ENCODE measurements around the gene LRRFIP1. TPM values are rescaled to one million over a fixed set of nuclear protein-coding genes. Genes with fewer than 3 reads are reported as not detected.
A peak's percentile ranks its signal among the peaks of the same experiment; 100 is the strongest.

LRRFIP1 gene
- polyA plus RNA-seq, 2 donors = 58.9 to 69.5 TPM

DNA sequence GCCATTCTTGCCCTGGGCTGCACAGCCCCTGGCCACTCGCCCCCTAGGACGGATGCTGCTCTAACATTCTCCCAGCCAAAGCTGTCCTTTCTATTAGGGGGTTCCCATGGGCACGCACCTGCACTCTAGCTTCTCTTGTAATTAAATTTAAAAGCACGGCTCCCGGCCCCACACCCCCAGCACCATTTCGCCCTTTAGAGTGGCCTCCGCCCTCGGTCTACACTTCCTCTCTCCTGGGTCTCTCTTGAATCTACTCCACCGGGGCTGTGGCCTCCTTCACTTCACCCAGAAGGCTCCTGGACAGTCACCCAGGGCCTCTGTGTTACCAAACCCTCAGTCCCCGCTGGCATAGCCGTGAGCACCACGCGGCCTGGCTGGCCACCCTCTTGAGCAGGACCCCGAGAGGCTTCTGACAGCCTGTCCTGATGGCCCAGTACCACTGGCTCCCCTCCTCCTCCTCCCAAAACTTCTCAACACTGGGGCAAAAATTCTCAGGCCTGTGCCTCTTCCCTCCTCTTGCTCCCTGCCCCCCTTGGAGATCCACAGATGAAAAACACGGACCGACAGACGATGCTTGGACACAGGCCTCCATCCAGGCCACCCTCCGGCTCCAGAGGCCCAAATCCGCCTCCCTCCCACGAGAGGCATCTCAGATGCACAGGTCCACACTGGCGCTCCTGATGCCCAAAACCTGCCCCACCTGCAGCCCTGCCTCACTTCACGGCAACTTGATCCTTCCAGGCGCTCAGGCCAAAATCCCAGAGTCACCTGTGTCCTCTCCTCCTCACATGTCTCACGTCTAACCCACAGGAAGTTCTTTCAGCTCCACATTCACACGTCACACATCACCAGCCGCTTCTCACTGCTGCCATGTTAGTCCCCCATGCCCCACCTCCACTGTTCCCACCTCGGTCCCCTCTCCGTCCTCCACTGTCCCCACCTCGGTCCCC lies 29.9 kb upstream of the LRRFIP1 start:
- no peaks in the 10 kb centered on the region for H3K36me3 ChIP-seq (ENCODE audit: control insufficient read depth in 2 of 2, insufficient read depth in 2 of 2, low read length in 1 of 2)
- H3K9me3 ChIP-seq (ENCODE audit: control insufficient read depth in 2 of 2, insufficient read depth in 1 of 2, low read depth in 1 of 2, low read length in 1 of 2) = no peaks in the 10 kb centered on the region
- H3K4me1 ChIP-seq (ENCODE audit: control insufficient read depth in 2 of 2, insufficient read depth in 2 of 2, low read length in 1 of 2) = peaks cover 3 to 4% of the 10 kb centered on the region in 2 donors
- 88 to 90% methylated on average over 29 of the region's 29 CpGs for WGBS, 2 donors
- no peaks in the 10 kb centered on the region for H3K27me3 ChIP-seq (ENCODE audit: control insufficient read depth in 1 of 2, insufficient read depth in 2 of 2, low read length in 2 of 2)
- no peak overlapping the region for H3K27ac ChIP-seq (ENCODE audit: low read depth in 2 of 2, low read length in 1 of 2)
- H3K4me3 ChIP-seq (ENCODE audit: low read depth in 1 of 2, low read length in 2 of 2) = no peak overlapping the region

- WGBS, 2 donors = 90 to 92% methylated on average over 14 of the region's 14 CpGs
- H3K36me3 ChIP-seq (ENCODE audit: control insufficient read depth in 2 of 2, insufficient read depth in 2 of 2, low read length in 1 of 2) = no peaks in the 10 kb centered on the region
- no peak overlapping the region for H3K27ac ChIP-seq (ENCODE audit: low read depth in 2 of 2, low read length in 1 of 2)
- no peak overlapping the region for H3K4me3 ChIP-seq (ENCODE audit: low read depth in 1 of 2, low read length in 2 of 2)
- H3K4me1 ChIP-seq (ENCODE audit: control insufficient read depth in 2 of 2, insufficient read depth in 2 of 2, low read length in 1 of 2) = peaks cover 3% of the 10 kb centered on the region in 2 donors
- no peaks in the 10 kb centered on the region for H3K9me3 ChIP-seq (ENCODE audit: control insufficient read depth in 2 of 2, insufficient read depth in 1 of 2, low read depth in 1 of 2, low read length in 1 of 2)
- H3K27me3 ChIP-seq (ENCODE audit: control insufficient read depth in 1 of 2, insufficient read depth in 2 of 2, low read length in 2 of 2) = no peaks in the 10 kb centered on the region
Measured at GRCh38 chr2:237598468-237599208, 28.7 kb upstream of the LRRFIP1 start.

DNA sequence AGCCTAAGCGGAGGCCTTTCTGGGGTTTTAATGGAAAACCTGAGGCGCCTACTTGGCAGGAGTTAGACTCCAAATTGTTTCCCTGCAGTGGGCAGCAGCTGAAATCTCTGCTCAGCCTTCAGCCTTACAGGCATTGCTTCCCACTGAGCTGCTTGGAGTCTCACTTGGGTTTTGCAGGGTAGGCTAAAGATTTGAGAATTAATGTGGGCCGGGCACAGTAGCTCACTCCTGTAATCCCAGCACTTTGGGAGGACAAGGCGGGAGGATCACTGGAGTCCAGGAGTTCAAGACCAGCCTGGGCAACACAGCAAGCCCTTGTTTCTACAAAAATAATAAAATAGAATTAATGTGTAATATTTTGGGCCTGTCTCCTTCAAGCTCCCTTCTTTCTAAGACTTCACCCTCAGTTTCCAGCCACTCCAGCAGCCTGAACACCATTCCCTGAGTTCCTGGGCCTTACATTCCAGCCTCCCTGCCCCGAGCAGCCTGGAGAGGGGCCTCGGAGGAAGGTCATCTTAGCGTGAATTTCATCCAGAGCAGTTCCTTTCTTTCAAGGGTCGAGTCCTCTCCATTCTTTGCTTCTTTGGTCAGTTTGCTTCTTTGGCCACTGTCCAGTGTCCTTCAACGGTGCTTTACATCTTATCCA lies 27.8 kb upstream of the LRRFIP1 start:
- 77 to 78% methylated on average over 9 of the region's 9 CpGs for WGBS, 2 donors
- Histone ChIP-seq H3K36me3 (ENCODE audit: control insufficient read depth in 2 of 2, insufficient read depth in 2 of 2, low read length in 1 of 2) (no peaks in the 10 kb centered on the region), H3K27me3 (ENCODE audit: control insufficient read depth in 1 of 2, insufficient read depth in 2 of 2, low read length in 2 of 2) (no peaks in the 10 kb centered on the region), H3K9me3 (ENCODE audit: control insufficient read depth in 2 of 2, insufficient read depth in 1 of 2, low read depth in 1 of 2, low read length in 1 of 2) (no peaks in the 10 kb centered on the region), H3K4me1 (ENCODE audit: control insufficient read depth in 2 of 2, insufficient read depth in 2 of 2, low read length in 1 of 2) (peaks cover 3 to 5% of the 10 kb centered on the region in 2 donors), H3K4me3 (ENCODE audit: low read depth in 1 of 2, low read length in 2 of 2) (no peak overlapping the region), H3K27ac (ENCODE audit: low read depth in 2 of 2, low read length in 1 of 2) (peak overlapping the region; percentile 40 to 80)

GRCh38 chr2:237600205-237600846 lies 27.1 kb upstream of the LRRFIP1 start:
- no peaks in the 10 kb centered on the region for H3K27me3 ChIP-seq (ENCODE audit: control insufficient read depth in 1 of 2, insufficient read depth in 2 of 2, low read length in 2 of 2)
- peak overlapping the region; percentile 40 to 80 for H3K27ac ChIP-seq (ENCODE audit: low read depth in 2 of 2, low read length in 1 of 2)
- H3K4me1 ChIP-seq (ENCODE audit: control insufficient read depth in 2 of 2, insufficient read depth in 2 of 2, low read length in 1 of 2) = peaks cover 3 to 5% of the 10 kb centered on the region in 2 donors
- no peaks in the 10 kb centered on the region for H3K36me3 ChIP-seq (ENCODE audit: control insufficient read depth in 2 of 2, insufficient read depth in 2 of 2, low read length in 1 of 2)
- 41 to 54% methylated on average over 16 of the region's 16 CpGs for WGBS, 2 donors
- no peak overlapping the region for H3K4me3 ChIP-seq (ENCODE audit: low read depth in 1 of 2, low read length in 2 of 2)
- H3K9me3 ChIP-seq (ENCODE audit: control insufficient read depth in 2 of 2, insufficient read depth in 1 of 2, low read depth in 1 of 2, low read length in 1 of 2) = no peaks in the 10 kb centered on the region

DNA sequence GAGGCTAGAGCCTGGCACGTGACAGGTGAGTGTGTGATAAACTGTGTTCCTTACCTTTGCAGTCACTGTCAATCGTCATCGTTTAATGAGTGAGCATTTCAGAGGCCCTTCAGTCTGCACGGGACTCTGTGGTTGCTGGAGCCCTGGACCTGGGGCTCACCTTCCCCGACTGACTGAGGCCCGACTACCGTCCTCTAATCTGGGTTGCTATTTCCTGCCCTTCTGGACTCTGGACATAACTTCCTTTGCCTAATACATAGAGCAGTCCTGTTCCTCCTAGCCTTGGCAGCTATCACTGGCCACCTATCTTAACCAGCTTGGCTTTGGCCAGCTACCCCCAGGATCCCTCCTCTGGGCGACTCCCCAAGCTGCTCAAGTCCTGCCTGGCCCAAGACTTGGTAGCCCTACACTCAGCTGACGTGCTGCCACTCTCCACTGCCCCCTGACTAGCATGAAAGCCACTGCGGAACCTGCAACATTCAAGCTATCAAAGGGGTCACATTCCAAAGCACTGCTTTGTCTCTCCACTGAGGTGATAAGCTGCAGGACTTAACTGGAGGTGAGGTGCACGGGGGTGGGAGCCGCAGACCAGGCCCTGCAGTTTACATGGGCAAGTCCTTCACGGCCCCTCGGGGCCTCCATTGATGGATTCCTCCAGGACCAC lies 25.8 kb upstream of the LRRFIP1 start:
- Histone ChIP-seq H3K9me3 (ENCODE audit: control insufficient read depth in 2 of 2, insufficient read depth in 1 of 2, low read depth in 1 of 2, low read length in 1 of 2) (no peaks in the 10 kb centered on the region), H3K27me3 (ENCODE audit: control insufficient read depth in 1 of 2, insufficient read depth in 2 of 2, low read length in 2 of 2) (no peaks in the 10 kb centered on the region), H3K4me3 (ENCODE audit: low read depth in 1 of 2, low read length in 2 of 2) (no peak overlapping the region), H3K4me1 (ENCODE audit: control insufficient read depth in 2 of 2, insufficient read depth in 2 of 2, low read length in 1 of 2) (peaks cover 3 to 5% of the 10 kb centered on the region in 2 donors), H3K27ac (ENCODE audit: low read depth in 2 of 2, low read length in 1 of 2) (no peak overlapping the region), H3K36me3 (ENCODE audit: control insufficient read depth in 2 of 2, insufficient read depth in 2 of 2, low read length in 1 of 2) (no peaks in the 10 kb centered on the region)
- WGBS, 2 donors = 86 to 93% methylated on average over 14 of the region's 14 CpGs

- no peaks in the 10 kb centered on the region for H3K36me3 ChIP-seq (ENCODE audit: control insufficient read depth in 2 of 2, insufficient read depth in 2 of 2, low read length in 1 of 2)
- H3K27ac ChIP-seq (ENCODE audit: low read depth in 2 of 2, low read length in 1 of 2) = no peak overlapping the region
- H3K4me3 ChIP-seq (ENCODE audit: low read depth in 1 of 2, low read length in 2 of 2) = no peak overlapping the region
- no peaks in the 10 kb centered on the region for H3K27me3 ChIP-seq (ENCODE audit: control insufficient read depth in 1 of 2, insufficient read depth in 2 of 2, low read length in 2 of 2)
- H3K4me1 ChIP-seq (ENCODE audit: control insufficient read depth in 2 of 2, insufficient read depth in 2 of 2, low read length in 1 of 2) = peaks cover 3 to 5% of the 10 kb centered on the region in 2 donors
- WGBS, 2 donors = 92 to 93% methylated on average over 7 of the region's 7 CpGs
- no peaks in the 10 kb centered on the region for H3K9me3 ChIP-seq (ENCODE audit: control insufficient read depth in 2 of 2, insufficient read depth in 1 of 2, low read depth in 1 of 2, low read length in 1 of 2)
Measured at GRCh38 chr2:237602409-237602808, 25.0 kb upstream of the LRRFIP1 start.

DNA sequence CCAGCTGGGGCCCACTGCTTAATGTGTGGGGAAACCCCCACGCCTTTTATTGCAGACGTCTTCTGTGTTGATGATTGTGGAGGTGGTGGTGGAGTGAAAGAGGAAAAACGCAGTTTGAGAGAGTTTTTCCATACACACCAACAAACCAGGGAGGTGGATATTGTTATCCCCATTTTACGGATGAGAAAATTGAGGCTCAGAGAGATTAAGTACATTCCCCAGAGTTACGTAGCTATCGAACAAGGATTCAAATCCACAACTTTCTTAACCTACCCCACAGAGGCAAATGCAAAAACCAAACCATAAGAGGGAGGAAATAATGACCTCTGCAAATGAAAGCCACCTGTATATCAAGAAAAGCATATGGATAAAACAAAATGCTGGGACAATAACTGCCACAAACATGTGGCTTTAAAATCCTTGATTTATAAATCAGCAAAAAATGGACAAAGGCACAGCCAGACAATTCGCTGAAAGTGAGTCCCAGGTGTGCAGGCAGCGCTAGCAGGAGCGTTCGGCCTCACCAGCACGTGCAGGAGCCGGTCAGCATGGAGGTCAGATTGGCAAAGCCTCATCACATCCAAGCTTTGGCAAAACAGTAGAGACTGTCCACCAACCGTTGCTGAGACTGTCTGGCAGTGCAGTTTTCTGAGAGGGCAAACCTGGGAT lies 24.2 kb upstream of the LRRFIP1 start:
- peaks cover 3 to 5% of the 10 kb centered on the region in 2 donors for H3K4me1 ChIP-seq (ENCODE audit: control insufficient read depth in 2 of 2, insufficient read depth in 2 of 2, low read length in 1 of 2)
- no peaks in the 10 kb centered on the region for H3K9me3 ChIP-seq (ENCODE audit: control insufficient read depth in 2 of 2, insufficient read depth in 1 of 2, low read depth in 1 of 2, low read length in 1 of 2)
- no peaks in the 10 kb centered on the region for H3K36me3 ChIP-seq (ENCODE audit: control insufficient read depth in 2 of 2, insufficient read depth in 2 of 2, low read length in 1 of 2)
- peak overlapping the region in 1 of 2 donors; percentile 29 for H3K27ac ChIP-seq (ENCODE audit: low read depth in 2 of 2, low read length in 1 of 2)
- WGBS, 2 donors = 81 to 85% methylated on average over 13 of the region's 13 CpGs
- no peak overlapping the region for H3K4me3 ChIP-seq (ENCODE audit: low read depth in 1 of 2, low read length in 2 of 2)
- H3K27me3 ChIP-seq (ENCODE audit: control insufficient read depth in 1 of 2, insufficient read depth in 2 of 2, low read length in 2 of 2) = no peaks in the 10 kb centered on the region

- WGBS, 2 donors = 21 to 27% methylated on average over 15 of the region's 15 CpGs
- Histone ChIP-seq H3K36me3 (ENCODE audit: control insufficient read depth in 2 of 2, insufficient read depth in 2 of 2, low read length in 1 of 2) (no peaks in the 10 kb centered on the region), H3K27ac (ENCODE audit: low read depth in 2 of 2, low read length in 1 of 2) (peak overlapping the region in 1 of 2 donors; percentile 58), H3K4me3 (ENCODE audit: low read depth in 1 of 2, low read length in 2 of 2) (no peak overlapping the region), H3K27me3 (ENCODE audit: control insufficient read depth in 1 of 2, insufficient read depth in 2 of 2, low read length in 2 of 2) (no peaks in the 10 kb centered on the region), H3K9me3 (ENCODE audit: control insufficient read depth in 2 of 2, insufficient read depth in 1 of 2, low read depth in 1 of 2, low read length in 1 of 2) (no peaks in the 10 kb centered on the region), H3K4me1 (ENCODE audit: control insufficient read depth in 2 of 2, insufficient read depth in 2 of 2, low read length in 1 of 2) (peaks cover 2 to 3% of the 10 kb centered on the region in 2 donors)
Measured at GRCh38 chr2:237603718-237604362, 23.5 kb upstream of the LRRFIP1 start.
